ENCODE data around the gene KRT78.

GRCh38 chr12:52879394-52880351 lies 30.9 kb upstream of the KRT78 start:
- TF ChIP-seq E2F5 (CRISPR knock-in tag; IDR thresholded peaks at IDR 0.05) (0 out of 2 replicates have a peak, but pooled peaks have one; percentile 21), CTCF (IDR thresholded peaks at IDR 0.05) (peak; percentile 86), ELF4 (CRISPR knock-in tag; IDR thresholded peaks at IDR 0.05; ENCODE audit: low read depth) (no peak), E2F4 (CRISPR knock-in tag; IDR thresholded peaks at IDR 0.05; ENCODE audit: borderline replicate concordance, low read depth) (no peak), ATF3 (CRISPR knock-in tag; conservative IDR thresholded peaks at IDR 0.05) (no peak), ZNF423 (CRISPR knock-in tag; IDR thresholded peaks at IDR 0.05) (0 out of 2 replicates have a peak, but pooled peaks have one; percentile 13)

Measured in WTC11 (cell line).